ENCODE data around the gene RUNX2. TPM values are rescaled to one million over a fixed set of nuclear protein-coding genes. Genes with fewer than 3 reads are reported as not detected.

Gene RUNX2
- total RNA-seq, 1 donor from 2014 or later, result 26.1 TPM

DNA sequence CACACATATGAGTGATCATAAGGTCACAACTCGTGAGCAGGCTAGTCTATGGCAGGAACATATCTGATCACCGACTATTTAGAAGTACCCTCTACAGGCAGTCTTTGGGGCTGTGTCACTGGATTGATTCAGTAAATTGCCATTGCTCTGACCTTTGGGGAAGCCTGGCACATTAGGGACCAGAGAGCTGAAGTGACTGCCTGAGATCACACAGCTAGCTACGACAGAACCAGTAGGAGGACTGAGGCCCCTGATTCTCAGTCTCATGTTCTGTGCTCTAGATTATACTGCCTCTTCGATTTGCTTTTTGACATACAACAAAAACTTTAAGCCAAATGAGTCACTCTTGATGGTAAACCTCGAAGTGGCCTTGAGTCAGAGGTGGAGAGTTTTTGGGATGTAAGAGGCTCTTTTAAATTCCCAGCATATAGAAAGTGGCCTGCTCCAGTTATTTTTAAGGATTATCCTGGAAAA lies 297.1 kb downstream of the RUNX2 start:
- H3K36me3 ChIP-seq (ENCODE audit: insufficient read depth, low read length), result no peaks in the 10 kb centered on the region
- TF ChIP-seq, protein P1, sequence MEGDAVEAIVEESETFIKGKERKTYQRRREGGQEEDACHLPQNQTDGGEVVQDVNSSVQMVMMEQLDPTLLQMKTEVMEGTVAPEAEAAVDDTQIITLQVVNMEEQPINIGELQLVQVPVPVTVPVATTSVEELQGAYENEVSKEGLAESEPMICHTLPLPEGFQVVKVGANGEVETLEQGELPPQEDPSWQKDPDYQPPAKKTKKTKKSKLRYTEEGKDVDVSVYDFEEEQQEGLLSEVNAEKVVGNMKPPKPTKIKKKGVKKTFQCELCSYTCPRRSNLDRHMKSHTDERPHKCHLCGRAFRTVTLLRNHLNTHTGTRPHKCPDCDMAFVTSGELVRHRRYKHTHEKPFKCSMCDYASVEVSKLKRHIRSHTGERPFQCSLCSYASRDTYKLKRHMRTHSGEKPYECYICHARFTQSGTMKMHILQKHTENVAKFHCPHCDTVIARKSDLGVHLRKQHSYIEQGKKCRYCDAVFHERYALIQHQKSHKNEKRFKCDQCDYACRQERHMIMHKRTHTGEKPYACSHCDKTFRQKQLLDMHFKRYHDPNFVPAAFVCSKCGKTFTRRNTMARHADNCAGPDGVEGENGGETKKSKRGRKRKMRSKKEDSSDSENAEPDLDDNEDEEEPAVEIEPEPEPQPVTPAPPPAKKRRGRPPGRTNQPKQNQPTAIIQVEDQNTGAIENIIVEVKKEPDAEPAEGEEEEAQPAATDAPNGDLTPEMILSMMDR (IDR thresholded peaks at IDR 0.05; ENCODE audit: insufficient read depth, low read depth, low read length), result no peak
- no peak for TF ChIP-seq EZH2 (IDR thresholded peaks at IDR 0.05; ENCODE audit: insufficient read depth, low read length)
- H2AFZ ChIP-seq (ENCODE audit: low read depth, low read length), result no peak overlapping the region
- H3K9ac ChIP-seq (ENCODE audit: low read length), result peak overlapping the region; percentile 52
- no peaks in the 10 kb centered on the region for H3K27me3 ChIP-seq (ENCODE audit: insufficient read depth, low read length)
- FAIRE-seq, result peak; percentile 64
- Mint-ChIP-seq H3K36me3 (ENCODE audit: low read depth, unreplicated experiment) (no peaks in the 10 kb centered on the region), H3K9me3 (ENCODE audit: unreplicated experiment) (peaks cover 7% of the 10 kb centered on the region), H3K27ac (ENCODE audit: unreplicated experiment) (peak overlapping the region; percentile 49), H3K4me1 (ENCODE audit: low read depth, unreplicated experiment) (peaks cover 33% of the 10 kb centered on the region), H3K4me3 (ENCODE audit: unreplicated experiment) (no peak overlapping the region), H3K27me3 (ENCODE audit: low read depth, unreplicated experiment) (no peaks in the 10 kb centered on the region)
- H3K27ac ChIP-seq (ENCODE audit: low read depth, low read length), result peak overlapping the region; percentile 73
- no peaks in the 10 kb centered on the region for H3K9me3 ChIP-seq (ENCODE audit: insufficient read depth, low read depth, low read length)
- H4K20me1 ChIP-seq (ENCODE audit: insufficient read depth, low read length), result no peaks in the 10 kb centered on the region
- H3K4me3 ChIP-seq (ENCODE audit: insufficient read depth, low read depth, low read length), result no peak overlapping the region
- H3K4me2 ChIP-seq (ENCODE audit: low read length), result peak overlapping the region; percentile 59
- peaks cover 28% of the 10 kb centered on the region for H3K4me1 ChIP-seq (ENCODE audit: insufficient read depth, low read length)
- no peaks in the 10 kb centered on the region for H3K79me2 ChIP-seq (ENCODE audit: insufficient read depth, low read length)
- peak; percentile 92 for DNase-seq (ENCODE audit: low read depth)

- Histone ChIP-seq H2AFZ (ENCODE audit: low read depth, low read length) (peak overlapping the region; percentile 47), H3K4me1 (ENCODE audit: insufficient read depth, low read length) (peaks cover 26% of the 10 kb centered on the region), H3K36me3 (ENCODE audit: insufficient read depth, low read length) (no peaks in the 10 kb centered on the region), H3K27me3 (ENCODE audit: insufficient read depth, low read length) (no peaks in the 10 kb centered on the region), H3K4me3 (ENCODE audit: insufficient read depth, low read depth, low read length) (no peak overlapping the region), H3K4me2 (ENCODE audit: low read length) (peak overlapping the region; percentile 59), H3K9me3 (ENCODE audit: insufficient read depth, low read depth, low read length) (no peaks in the 10 kb centered on the region), H3K27ac (ENCODE audit: low read depth, low read length) (peak overlapping the region; percentile 73), H3K9ac (ENCODE audit: low read length) (peak overlapping the region; percentile 52), H4K20me1 (ENCODE audit: insufficient read depth, low read length) (no peaks in the 10 kb centered on the region), H3K79me2 (ENCODE audit: insufficient read depth, low read length) (no peaks in the 10 kb centered on the region)
- Mint-ChIP-seq H3K27ac (ENCODE audit: unreplicated experiment) (peak overlapping the region; percentile 49), H3K9me3 (ENCODE audit: unreplicated experiment) (peaks cover 7% of the 10 kb centered on the region), H3K4me1 (ENCODE audit: low read depth, unreplicated experiment) (peaks cover 30% of the 10 kb centered on the region), H3K36me3 (ENCODE audit: low read depth, unreplicated experiment) (no peaks in the 10 kb centered on the region), H3K27me3 (ENCODE audit: low read depth, unreplicated experiment) (no peaks in the 10 kb centered on the region), H3K4me3 (ENCODE audit: unreplicated experiment) (peak overlapping the region; percentile 1)
- no peak for TF ChIP-seq EZH2 (IDR thresholded peaks at IDR 0.05; ENCODE audit: insufficient read depth, low read length)
- TF ChIP-seq, protein P1 (IDR thresholded peaks at IDR 0.05; ENCODE audit: insufficient read depth, low read depth, low read length), result no peak
- DNase-seq (ENCODE audit: low read depth) (peak; percentile 87), FAIRE-seq (peak; percentile 77)
These were observed 298.2 kb downstream of the RUNX2 start for GRCh38 chr6:45626087-45626891.

DNA sequence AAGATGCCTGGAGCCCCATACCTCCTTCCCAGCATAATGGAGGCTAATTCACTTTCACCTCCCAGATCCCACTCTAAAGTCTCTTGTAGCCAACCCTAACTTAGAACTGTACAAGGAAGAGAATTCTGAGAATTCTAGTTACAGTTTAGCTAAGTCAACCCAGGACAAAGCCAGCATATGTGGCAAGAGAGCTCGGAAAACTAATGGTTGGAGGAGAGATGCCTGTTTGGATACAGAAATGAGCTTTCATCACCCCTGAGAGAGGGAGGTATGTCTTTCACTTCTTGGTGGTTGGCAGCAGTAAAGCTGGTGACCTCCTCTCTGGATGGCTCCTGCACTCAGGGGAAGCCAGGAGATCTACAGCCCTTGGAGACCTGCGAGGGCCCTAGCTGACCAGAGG lies 302.2 kb downstream of the RUNX2 start:
- Histone ChIP-seq H3K4me3 (ENCODE audit: insufficient read depth, low read depth, low read length) (no peak overlapping the region), H3K9me3 (ENCODE audit: insufficient read depth, low read depth, low read length) (no peaks in the 10 kb centered on the region), H2AFZ (ENCODE audit: low read depth, low read length) (no peak overlapping the region), H3K36me3 (ENCODE audit: insufficient read depth, low read length) (no peaks in the 10 kb centered on the region), H3K9ac (ENCODE audit: low read length) (no peak overlapping the region), H3K4me1 (ENCODE audit: insufficient read depth, low read length) (peaks cover 19% of the 10 kb centered on the region), H4K20me1 (ENCODE audit: insufficient read depth, low read length) (no peaks in the 10 kb centered on the region), H3K27ac (ENCODE audit: low read depth, low read length) (no peak overlapping the region), H3K27me3 (ENCODE audit: insufficient read depth, low read length) (no peaks in the 10 kb centered on the region), H3K79me2 (ENCODE audit: insufficient read depth, low read length) (no peaks in the 10 kb centered on the region), H3K4me2 (ENCODE audit: low read length) (no peak overlapping the region)
- H3K4me1 Mint-ChIP-seq (ENCODE audit: low read depth, unreplicated experiment), result peaks cover 17% of the 10 kb centered on the region
- DNase-seq (ENCODE audit: low read depth), result no peak
- H3K36me3 Mint-ChIP-seq (ENCODE audit: low read depth, unreplicated experiment), result no peaks in the 10 kb centered on the region
- TF ChIP-seq, protein P1 (IDR thresholded peaks at IDR 0.05; ENCODE audit: insufficient read depth, low read depth, low read length), result no peak
- no peak for TF ChIP-seq EZH2 (IDR thresholded peaks at IDR 0.05; ENCODE audit: insufficient read depth, low read length)
- peaks cover 2% of the 10 kb centered on the region for H3K27me3 Mint-ChIP-seq (ENCODE audit: low read depth, unreplicated experiment)
- no peak overlapping the region for H3K27ac Mint-ChIP-seq (ENCODE audit: unreplicated experiment)
- peaks cover 7% of the 10 kb centered on the region for H3K9me3 Mint-ChIP-seq (ENCODE audit: unreplicated experiment)
- no peak for FAIRE-seq
- H3K4me3 Mint-ChIP-seq (ENCODE audit: unreplicated experiment), result no peak overlapping the region
